Measurements from ENCODE around the gene RFNG.

DNA sequence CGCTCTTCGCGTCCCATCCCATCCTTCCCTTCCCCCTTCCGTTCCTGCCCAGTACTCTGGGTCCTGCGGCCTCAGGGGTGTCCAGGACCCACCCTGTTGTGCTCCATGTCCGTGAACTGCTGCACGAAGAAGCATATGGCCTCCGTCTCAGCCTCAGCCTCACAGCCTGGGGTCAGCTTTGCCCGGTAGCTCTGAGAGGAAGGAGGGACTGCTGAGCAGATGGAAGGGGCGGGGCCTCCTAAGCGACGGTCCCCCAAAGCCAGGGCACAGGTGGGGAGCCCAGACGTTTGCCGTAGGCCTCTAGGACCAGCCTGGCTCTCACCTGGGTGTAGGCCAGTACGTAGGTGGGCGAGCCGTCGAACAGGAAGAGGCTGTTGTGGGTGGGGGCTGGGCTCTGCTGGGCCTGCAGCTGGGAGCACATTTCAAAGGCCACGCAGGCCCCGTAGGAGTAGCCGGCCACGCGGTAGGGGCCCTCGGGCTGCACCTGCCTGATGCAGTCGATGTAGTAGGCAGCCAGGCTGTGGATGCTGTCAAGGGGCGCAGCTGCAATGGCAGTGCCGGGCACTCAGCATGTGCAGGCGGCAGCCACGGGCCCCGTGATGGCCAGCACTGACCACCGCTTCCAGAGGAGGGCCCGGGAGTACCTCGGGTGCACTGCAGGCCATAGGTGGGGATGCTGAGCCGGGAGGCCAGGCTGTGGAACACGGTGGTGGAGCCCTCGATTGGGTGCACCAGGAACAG lies 28.6 kb upstream of the RFNG start:
- no peak; the same call in 1 of the 2 replicates for TF ChIP-seq POLR2AphosphoS5 (IDR thresholded peaks at IDR 0.05; ENCODE audit: borderline replicate concordance, low read depth, low read length)
- no peak for TF ChIP-seq EZH2 (IDR thresholded peaks at IDR 0.05)

Measured in SK-N-MC (cell line).